LNCaP clone FGC (cell line): Measurements from ENCODE around the gene KCNA1.

ENCODE experiments used
- DNase-seq: peaks from one replicate; pipeline ENCODE4 v3.0.0-alpha.2; 2011; ENCODE audit warnings: low read depth
- H3K4me3 ChIP-seq: 2 replicates; pipeline ENCODE4 v1.5.1; 2011; ENCODE audit warnings: mild to moderate bottlenecking, low read depth, low read length, control low read depth
- CTCF ChIP-seq: IDR thresholded peaks from 2 replicates; pipeline ENCODE4 v1.5.1; 2012; ENCODE audit warnings: mild to moderate bottlenecking; ENCODE audit not compliant: control insufficient read depth, insufficient read depth; ENCODE audit errors: extremely low read depth

KCNA1 gene

GRCh38 chr12:4892418-4892817, 17.3 kb upstream of the KCNA1 start:
- no peak for DNase-seq
- no peak for TF ChIP-seq CTCF
- H3K4me3 ChIP-seq = no peak overlapping the region

- H3K4me3 ChIP-seq = no peak overlapping the region
- TF ChIP-seq CTCF = no peak
- no peak for DNase-seq
Measured at GRCh38 chr12:4894019-4894418, 15.7 kb upstream of the KCNA1 start.

GRCh38 chr12:4899364-4899763, 10.3 kb upstream of the KCNA1 start:
- no peak for DNase-seq
- no peak overlapping the region for H3K4me3 ChIP-seq
- 0 out of 2 replicates have a peak, but pooled peaks have one; percentile 24 for TF ChIP-seq CTCF

GRCh38 chr12:4900327-4900726, 9.4 kb upstream of the KCNA1 start:
- no peak for DNase-seq
- TF ChIP-seq CTCF = no peak
- no peak overlapping the region for H3K4me3 ChIP-seq

GRCh38 chr12:4905316-4905715, 4.4 kb upstream of the KCNA1 start:
- no peak for TF ChIP-seq CTCF
- no peak overlapping the region for H3K4me3 ChIP-seq
- no peak for DNase-seq

- no peak for DNase-seq
- no peak for TF ChIP-seq CTCF
- no peak overlapping the region for H3K4me3 ChIP-seq
Measured at GRCh38 chr12:4908684-4909409, 858 bp upstream of the KCNA1 start.

- TF ChIP-seq CTCF = no peak
- DNase-seq = no peak
- H3K4me3 ChIP-seq = no peak overlapping the region
Measured at GRCh38 chr12:4909410-4909733, 333 bp upstream of the KCNA1 start.
